Osteocyte (in vitro differentiated cells): ENCODE results near the gene KCNT1. TPM values are rescaled to one million over a fixed set of nuclear protein-coding genes. Genes with fewer than 3 reads are reported as not detected.
"Not testable (repeated sequence)": the region's sequence is repeated elsewhere in the genome, so short reads cannot be mapped to it uniquely, and the experiment has no call there.

ENCODE experiments used
- DNase-seq: peaks from one replicate; pipeline ENCODE4 v3.0.0; 2021; ENCODE audit warnings: mixed read lengths; ENCODE audit not compliant: unreplicated experiment; ENCODE audit errors: extremely low spot score
- H3K27ac Mint-ChIP-seq: one replicate; pipeline ENCODE4 v1.8.0; 2021; ENCODE audit warnings: mild to moderate bottlenecking, mixed read lengths; ENCODE audit not compliant: unreplicated experiment
- H3K27me3 Mint-ChIP-seq: one replicate; pipeline ENCODE4 v1.8.0; 2021; ENCODE audit warnings: mixed read lengths; ENCODE audit not compliant: unreplicated experiment
- H3K36me3 Mint-ChIP-seq: one replicate; pipeline ENCODE4 v1.8.0; 2021; ENCODE audit warnings: mixed read lengths; ENCODE audit not compliant: unreplicated experiment
- H3K4me1 Mint-ChIP-seq: one replicate; pipeline ENCODE4 v1.8.0; 2021; ENCODE audit warnings: mixed read lengths; ENCODE audit not compliant: unreplicated experiment
- H3K4me3 Mint-ChIP-seq: one replicate; pipeline ENCODE4 v1.8.0; 2021; ENCODE audit warnings: mild to moderate bottlenecking, moderate library complexity, mixed read lengths; ENCODE audit not compliant: unreplicated experiment
- H3K9me3 Mint-ChIP-seq: one replicate; pipeline ENCODE4 v1.8.0; 2021; ENCODE audit warnings: mixed read lengths; ENCODE audit not compliant: unreplicated experiment
- total RNA-seq: library from RNA; stranded (reverse); gene quantifications from 2 replicates; pipeline ENCODE4 v1.2.1, GENCODE V29; 2021
- TF ChIP-seq, protein P1 (sequence below): fragments of 200-600 bp; sonication (generic); IDR thresholded peaks from 2 replicates; pipeline ENCODE4 v1.5.0; 2021; ENCODE audit warnings: antibody characterized with exemption, mild to moderate bottlenecking, moderate library complexity

The KCNT1 gene
- total RNA-seq, 1 donor from 2014 or later: not detected

DNA sequence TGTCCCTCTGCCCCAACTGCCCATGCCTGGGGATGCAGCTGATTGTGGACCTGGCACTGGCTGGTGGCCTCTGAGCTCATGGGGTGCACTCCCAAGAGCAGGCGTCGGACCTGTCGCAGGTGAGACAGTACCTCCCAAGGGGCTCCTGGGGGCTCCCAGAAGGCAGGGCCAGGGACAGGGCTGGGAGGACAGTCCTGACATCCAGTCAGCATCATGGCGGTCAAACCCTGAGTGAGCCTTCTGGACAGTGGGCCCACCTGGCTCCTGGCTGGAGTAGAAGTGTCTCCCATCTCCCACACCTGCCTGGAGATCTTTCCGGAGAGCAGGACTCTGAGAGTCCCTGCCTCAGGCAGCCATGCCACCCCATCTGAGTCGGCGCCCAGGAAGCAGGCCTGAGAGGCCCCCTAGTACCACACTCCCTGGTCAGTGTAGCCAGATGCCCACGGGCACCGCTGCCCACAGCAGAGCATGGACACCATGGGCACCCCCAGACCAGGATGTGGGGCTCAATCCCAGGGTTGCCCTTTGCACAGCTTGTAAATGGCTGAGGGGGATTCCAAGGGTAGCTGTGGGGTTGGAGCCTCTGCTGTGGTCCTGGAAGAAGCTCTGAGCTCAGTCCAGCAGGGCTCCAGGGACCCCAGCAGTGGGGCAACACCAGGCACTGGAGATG lies 32.2 kb upstream of the KCNT1 start:
- H3K4me1 Mint-ChIP-seq: no peaks in the 10 kb centered on the region
- H3K27me3 Mint-ChIP-seq: no peaks in the 10 kb centered on the region
- no peak overlapping the region for H3K4me3 Mint-ChIP-seq
- H3K27ac Mint-ChIP-seq: no peak overlapping the region
- no peak for DNase-seq
- H3K9me3 Mint-ChIP-seq: peaks cover 4% of the 10 kb centered on the region
- TF ChIP-seq, protein P1, sequence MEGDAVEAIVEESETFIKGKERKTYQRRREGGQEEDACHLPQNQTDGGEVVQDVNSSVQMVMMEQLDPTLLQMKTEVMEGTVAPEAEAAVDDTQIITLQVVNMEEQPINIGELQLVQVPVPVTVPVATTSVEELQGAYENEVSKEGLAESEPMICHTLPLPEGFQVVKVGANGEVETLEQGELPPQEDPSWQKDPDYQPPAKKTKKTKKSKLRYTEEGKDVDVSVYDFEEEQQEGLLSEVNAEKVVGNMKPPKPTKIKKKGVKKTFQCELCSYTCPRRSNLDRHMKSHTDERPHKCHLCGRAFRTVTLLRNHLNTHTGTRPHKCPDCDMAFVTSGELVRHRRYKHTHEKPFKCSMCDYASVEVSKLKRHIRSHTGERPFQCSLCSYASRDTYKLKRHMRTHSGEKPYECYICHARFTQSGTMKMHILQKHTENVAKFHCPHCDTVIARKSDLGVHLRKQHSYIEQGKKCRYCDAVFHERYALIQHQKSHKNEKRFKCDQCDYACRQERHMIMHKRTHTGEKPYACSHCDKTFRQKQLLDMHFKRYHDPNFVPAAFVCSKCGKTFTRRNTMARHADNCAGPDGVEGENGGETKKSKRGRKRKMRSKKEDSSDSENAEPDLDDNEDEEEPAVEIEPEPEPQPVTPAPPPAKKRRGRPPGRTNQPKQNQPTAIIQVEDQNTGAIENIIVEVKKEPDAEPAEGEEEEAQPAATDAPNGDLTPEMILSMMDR: no peak
- H3K36me3 Mint-ChIP-seq: no peaks in the 10 kb centered on the region

DNA sequence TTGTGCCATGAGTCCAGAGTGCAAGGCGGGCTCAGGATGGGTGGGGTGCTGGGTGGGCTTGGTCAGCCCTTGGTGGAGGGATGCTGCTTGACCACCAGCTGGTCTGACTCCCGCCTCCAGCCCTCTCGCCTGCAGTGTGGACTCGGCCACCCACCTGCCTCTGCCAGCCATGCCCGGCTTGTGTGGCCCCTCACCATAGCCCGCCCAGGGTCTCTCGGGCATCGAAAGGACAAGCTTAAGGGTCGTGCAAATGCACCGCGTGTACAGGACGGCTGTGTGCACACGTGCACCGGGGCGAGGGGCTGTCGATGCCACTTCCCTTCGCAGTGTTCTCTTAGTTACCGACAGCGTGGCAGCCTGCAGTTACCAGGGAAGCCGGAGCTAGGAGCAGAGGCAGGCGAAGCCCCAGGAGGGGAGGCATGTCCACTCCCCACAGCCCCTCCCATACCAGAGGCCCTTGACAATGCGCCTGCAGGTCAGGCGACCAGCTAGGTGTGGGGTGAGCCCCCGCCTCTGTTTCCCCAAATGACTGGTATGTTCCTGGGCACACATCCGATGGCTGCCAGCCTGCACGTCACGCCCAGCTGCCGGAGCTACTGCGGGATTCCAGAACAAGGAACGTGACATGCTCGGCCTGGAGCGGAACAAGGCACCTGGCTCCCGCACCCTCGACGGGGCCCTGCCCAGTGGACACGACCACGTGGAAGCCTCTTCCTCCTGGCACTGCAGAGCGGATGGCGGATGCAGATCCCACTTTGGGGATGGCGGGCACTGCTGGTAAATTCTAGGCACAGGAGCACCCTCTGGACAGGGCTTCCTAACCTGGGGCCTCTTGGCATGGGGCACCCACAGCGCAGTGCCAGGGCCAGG lies 31.0 kb upstream of the KCNT1 start:
- Mint-ChIP-seq H3K27ac (no peak overlapping the region), H3K36me3 (no peaks in the 10 kb centered on the region), H3K9me3 (peaks cover 4% of the 10 kb centered on the region), H3K4me3 (no peak overlapping the region), H3K27me3 (no peaks in the 10 kb centered on the region), H3K4me1 (no peaks in the 10 kb centered on the region)
- TF ChIP-seq, protein P1: no peak
- DNase-seq: no peak

DNA sequence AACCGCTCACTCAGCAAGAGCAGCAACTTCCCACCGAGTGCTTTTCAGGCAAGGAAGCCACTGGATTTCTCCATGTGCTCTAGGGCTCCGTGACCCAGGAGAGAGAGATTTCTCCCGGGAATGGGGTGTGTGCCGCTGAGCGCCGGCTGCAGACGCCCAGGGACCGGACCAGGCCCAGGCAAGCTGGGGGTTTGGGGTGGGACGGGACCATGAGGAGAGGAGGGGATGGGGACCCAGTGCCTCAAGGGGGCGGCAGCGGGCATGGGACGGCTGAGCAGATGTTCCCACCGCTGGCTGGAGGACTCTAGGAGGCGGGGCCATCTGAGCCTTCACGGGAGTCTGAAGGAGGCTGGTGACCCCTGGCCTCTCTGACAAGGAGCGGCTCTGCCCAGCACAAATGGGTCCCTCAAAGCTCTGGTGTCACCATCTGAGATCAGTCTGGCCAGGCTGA lies 30.4 kb upstream of the KCNT1 start:
- no peaks in the 10 kb centered on the region for H3K36me3 Mint-ChIP-seq
- H3K27me3 Mint-ChIP-seq: no peaks in the 10 kb centered on the region
- DNase-seq: no peak
- H3K9me3 Mint-ChIP-seq: peaks cover 4% of the 10 kb centered on the region
- H3K4me1 Mint-ChIP-seq: no peaks in the 10 kb centered on the region
- no peak overlapping the region for H3K27ac Mint-ChIP-seq
- no peak overlapping the region for H3K4me3 Mint-ChIP-seq
- TF ChIP-seq, protein P1: no peak

DNA sequence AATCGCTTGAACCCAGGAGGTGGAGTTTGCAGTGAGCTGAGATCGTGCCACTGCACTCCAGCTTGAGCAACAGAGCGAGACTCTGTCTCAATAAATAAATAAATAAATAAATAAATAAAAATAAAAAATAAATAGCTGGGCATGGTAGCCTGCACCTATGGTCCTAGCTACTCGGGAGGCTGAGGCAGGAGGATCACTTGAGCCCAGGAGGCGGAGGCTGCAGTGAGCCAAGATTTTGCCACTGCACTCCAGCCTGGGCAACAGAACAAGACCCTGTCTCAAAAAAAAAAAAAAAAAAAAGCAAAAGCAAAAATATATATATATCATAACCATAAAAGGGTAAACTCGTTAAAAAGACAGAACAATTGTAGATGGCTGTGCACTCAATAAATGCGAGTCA lies 29.2 kb upstream of the KCNT1 start:
- H3K27me3 Mint-ChIP-seq, H3K4me1 Mint-ChIP-seq, DNase-seq, H3K9me3 Mint-ChIP-seq, H3K4me3 Mint-ChIP-seq, H3K36me3 Mint-ChIP-seq, H3K27ac Mint-ChIP-seq: not testable (repeated sequence)

GRCh38 chr9:135673941-135674340 lies 28.0 kb upstream of the KCNT1 start:
- Mint-ChIP-seq H3K9me3 (no peaks in the 10 kb centered on the region), H3K27ac (no peak overlapping the region), H3K27me3 (no peaks in the 10 kb centered on the region), H3K4me1 (no peaks in the 10 kb centered on the region), H3K36me3 (no peaks in the 10 kb centered on the region), H3K4me3 (no peak overlapping the region)
- DNase-seq: no peak
- TF ChIP-seq, protein P1: no peak
